NCI-H460 (cell line): ENCODE results near the gene LAMA2. TPM values are rescaled to one million over a fixed set of nuclear protein-coding genes. Genes with fewer than 3 reads are reported as not detected.

Source experiments
- DNase-seq: peaks from one replicate; pipeline ENCODE4 v3.0.0-alpha.2; 2016; ENCODE audit warnings: low read depth; ENCODE audit errors: extremely low read depth
- total RNA-seq: library from RNA; depleted of rRNA; stranded (reverse); fragments of >200 nt; shearing (Covaris generic); gene quantifications from 2 replicates; pipeline ENCODE4 v1.2.3, GENCODE V29; 2014

Gene LAMA2
- total RNA-seq, 1 experiment from 2014 or later = 0.74 TPM

GRCh38 chr6:129252377-129253071, 369.6 kb downstream of the LAMA2 start:
- no peak for DNase-seq

- no peak for DNase-seq
Measured at GRCh38 chr6:129253242-129253641, 370.3 kb downstream of the LAMA2 start.

- DNase-seq = no peak
Measured at GRCh38 chr6:129253727-129254126, 370.8 kb downstream of the LAMA2 start.

GRCh38 chr6:129257196-129257595, 374.3 kb downstream of the LAMA2 start:
- DNase-seq = no peak

GRCh38 chr6:129262661-129263060, 379.7 kb downstream of the LAMA2 start:
- DNase-seq = no peak

GRCh38 chr6:129263176-129263575, 380.2 kb downstream of the LAMA2 start:
- DNase-seq = no peak

GRCh38 chr6:129264480-129265045, 381.6 kb downstream of the LAMA2 start:
- DNase-seq = no peak

- DNase-seq = no peak
Measured at GRCh38 chr6:129267028-129267427, 384.1 kb downstream of the LAMA2 start.

- no peak for DNase-seq
Measured at GRCh38 chr6:129269076-129269475, 386.1 kb downstream of the LAMA2 start.

- DNase-seq = no peak
Measured at GRCh38 chr6:129269891-129270290, 387.0 kb downstream of the LAMA2 start.

GRCh38 chr6:129270450-129270849, 387.5 kb downstream of the LAMA2 start:
- DNase-seq = no peak

GRCh38 chr6:129273161-129273560, 390.2 kb downstream of the LAMA2 start:
- DNase-seq = no peak

- DNase-seq = no peak
Measured at GRCh38 chr6:129276461-129276860, 393.5 kb downstream of the LAMA2 start.

GRCh38 chr6:129276986-129277385, 394.0 kb downstream of the LAMA2 start:
- DNase-seq = no peak

- no peak for DNase-seq
Measured at GRCh38 chr6:129279343-129280292, 396.7 kb downstream of the LAMA2 start.

- DNase-seq = no peak
Measured at GRCh38 chr6:129280293-129280644, 397.3 kb downstream of the LAMA2 start.

GRCh38 chr6:129280749-129281148, 397.8 kb downstream of the LAMA2 start:
- no peak for DNase-seq

GRCh38 chr6:129281168-129281796, 398.3 kb downstream of the LAMA2 start:
- no peak for DNase-seq

GRCh38 chr6:129282019-129282418, 399.1 kb downstream of the LAMA2 start:
- no peak for DNase-seq

GRCh38 chr6:129284225-129284624, 401.3 kb downstream of the LAMA2 start:
- DNase-seq = no peak
